NCI-H1436 (cell line): ENCODE measurements around the gene MRPL47.
"Not testable (repeated sequence)": the region's sequence is repeated elsewhere in the genome, so short reads cannot be mapped to it uniquely, and the experiment has no call there.

Experiments
- DNase-seq: peaks from one replicate; lab custom pipeline; 2025; lab: John Stamatoyannopoulos, UW

The MRPL47 gene

GRCh38 chr3:179604321-179605078 is at the start of gene MRPL47, which contains the start of gene NDUFB5:
Gene MRPL47 (minus strand): TSS chr3:179604638. CDS start chr3:179604624, 14 bp downstream.
Gene NDUFB5 (plus strand): TSS chr3:179604794. CDS start chr3:179604816, 22 bp downstream.
- DNase-seq = peak; percentile 98

- peak; percentile 66 for DNase-seq
Observed at GRCh38 chr3:179653096-179653797, 48.8 kb upstream of the MRPL47 start.

GRCh38 chr3:179652447-179653095 is 48.1 kb upstream of the MRPL47 start, which contains the start of gene USP13:
Gene USP13 (plus strand): TSS chr3:179653040. CDS start chr3:179653226, 186 bp downstream.
- DNase-seq = peak; percentile 78

- DNase-seq = no peak
Observed at GRCh38 chr3:179651687-179652446, 47.4 kb upstream of the MRPL47 start.

GRCh38 chr3:179646177-179646576 is 41.7 kb upstream of the MRPL47 start:
- no peak for DNase-seq

GRCh38 chr3:179643837-179644236 is 39.4 kb upstream of the MRPL47 start:
- DNase-seq = not testable (repeated sequence)

- DNase-seq = no peak
Observed at GRCh38 chr3:179642871-179643270, 38.4 kb upstream of the MRPL47 start.

GRCh38 chr3:179640469-179640868 is 36.0 kb upstream of the MRPL47 start:
- DNase-seq = no peak

- no peak for DNase-seq
Observed at GRCh38 chr3:179630753-179631451, 26.5 kb upstream of the MRPL47 start.

- no peak for DNase-seq
Observed at GRCh38 chr3:179624451-179624850, 20.0 kb upstream of the MRPL47 start.

GRCh38 chr3:179622023-179622422 is 17.6 kb upstream of the MRPL47 start:
- DNase-seq = no peak

GRCh38 chr3:179615458-179616173 is 11.2 kb upstream of the MRPL47 start:
- no peak for DNase-seq

- DNase-seq = no peak
Observed at GRCh38 chr3:179613807-179614206, 9.4 kb upstream of the MRPL47 start.

- no peak for DNase-seq
Observed at GRCh38 chr3:179610066-179610465, 5.6 kb upstream of the MRPL47 start.

GRCh38 chr3:179608931-179609720 is 4.7 kb upstream of the MRPL47 start:
- no peak for DNase-seq

GRCh38 chr3:179606534-179607085 is 2.2 kb upstream of the MRPL47 start:
- DNase-seq = no peak

- DNase-seq = no peak
Observed at GRCh38 chr3:179603831-179604230, 607 bp downstream of the MRPL47 start.

GRCh38 chr3:179603321-179603720 is 1.1 kb downstream of the MRPL47 start:
- DNase-seq = no peak

GRCh38 chr3:179599531-179599930 is 4.9 kb downstream of the MRPL47 start:
- no peak for DNase-seq
